ENCODE data around the gene NUP210L. TPM values are rescaled to one million over a fixed set of nuclear protein-coding genes. Genes with fewer than 3 reads are reported as not detected.
"Not testable (repeated sequence)": the region's sequence is repeated elsewhere in the genome, so short reads cannot be mapped to it uniquely, and the experiment has no call there.

NUP210L gene
- total RNA-seq, 4 donors from 2014 or later: 0.07 to 0.24 (median 0.10) TPM; not detected in 1

DNA sequence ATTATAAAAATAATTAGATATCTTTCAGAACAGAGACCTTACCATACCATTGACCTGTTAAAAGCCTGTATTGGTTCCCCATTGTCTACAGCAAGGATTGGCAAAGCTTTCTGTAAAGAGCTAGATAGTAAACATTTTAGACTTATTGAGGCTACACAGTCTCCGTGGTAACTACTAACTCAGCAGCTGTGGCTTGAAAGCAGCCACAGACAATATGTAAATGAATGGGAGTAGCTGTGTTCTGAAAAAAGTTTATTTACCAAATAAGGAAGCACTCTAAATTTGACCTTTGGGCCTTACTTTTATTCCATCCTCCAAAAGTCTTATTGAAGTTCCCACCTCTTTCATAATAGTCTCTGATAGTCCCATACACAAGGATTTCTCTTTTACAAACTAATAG is 39.7 kb downstream of the NUP210L start:
- in situ Hi-C loops (cut with MboI; ENCODE audit: low sequenced_read_pairs in 4 of 4) (no loop called here), intact Hi-C loops (cut with DNase I; ENCODE audit: low total_unique reads) (no loop called here)
- ATAC-seq: no peak

DNA sequence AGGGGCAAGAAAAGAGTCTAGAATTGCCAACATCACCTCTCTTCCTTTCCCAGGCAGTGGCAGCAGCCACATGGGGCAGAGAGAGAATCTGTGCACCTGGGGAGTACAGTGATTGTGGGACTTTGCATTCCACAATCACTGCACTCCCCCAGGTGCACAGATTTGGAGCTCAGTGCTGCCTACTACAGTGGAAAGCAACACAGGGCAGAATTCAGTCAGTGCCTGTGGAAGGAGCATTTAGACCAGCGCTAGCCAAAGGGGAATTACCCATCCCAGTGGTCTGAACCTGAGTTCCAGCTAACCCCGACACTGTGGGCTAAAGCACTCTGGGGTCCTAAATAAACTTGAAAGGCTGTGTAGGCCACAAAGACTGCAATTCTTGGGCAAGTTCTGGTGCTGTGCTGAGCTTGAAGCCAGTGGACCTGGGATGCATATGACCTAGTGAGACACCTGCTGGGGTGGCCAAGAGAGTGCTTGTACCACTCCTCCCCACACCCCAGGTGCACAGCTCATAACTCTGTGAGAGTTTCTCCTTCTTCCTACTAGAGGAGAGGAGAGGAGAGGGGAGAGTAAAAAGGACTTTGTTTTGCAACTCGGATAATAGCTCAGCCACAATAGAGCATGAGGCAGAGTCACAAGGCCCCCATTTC is 50.3 kb downstream of the NUP210L start:
- no peaks in the 10 kb centered on the region for H3K36me3 ChIP-seq
- ATAC-seq: no peak
- in situ Hi-C loops (cut with MboI; ENCODE audit: low sequenced_read_pairs in 4 of 4) (no loop called here), intact Hi-C loops (cut with DNase I; ENCODE audit: low total_unique reads) (no loop called here)
- no peak for TF ChIP-seq POLR2A (IDR thresholded peaks at IDR 0.05)
- TF ChIP-seq, protein P1, sequence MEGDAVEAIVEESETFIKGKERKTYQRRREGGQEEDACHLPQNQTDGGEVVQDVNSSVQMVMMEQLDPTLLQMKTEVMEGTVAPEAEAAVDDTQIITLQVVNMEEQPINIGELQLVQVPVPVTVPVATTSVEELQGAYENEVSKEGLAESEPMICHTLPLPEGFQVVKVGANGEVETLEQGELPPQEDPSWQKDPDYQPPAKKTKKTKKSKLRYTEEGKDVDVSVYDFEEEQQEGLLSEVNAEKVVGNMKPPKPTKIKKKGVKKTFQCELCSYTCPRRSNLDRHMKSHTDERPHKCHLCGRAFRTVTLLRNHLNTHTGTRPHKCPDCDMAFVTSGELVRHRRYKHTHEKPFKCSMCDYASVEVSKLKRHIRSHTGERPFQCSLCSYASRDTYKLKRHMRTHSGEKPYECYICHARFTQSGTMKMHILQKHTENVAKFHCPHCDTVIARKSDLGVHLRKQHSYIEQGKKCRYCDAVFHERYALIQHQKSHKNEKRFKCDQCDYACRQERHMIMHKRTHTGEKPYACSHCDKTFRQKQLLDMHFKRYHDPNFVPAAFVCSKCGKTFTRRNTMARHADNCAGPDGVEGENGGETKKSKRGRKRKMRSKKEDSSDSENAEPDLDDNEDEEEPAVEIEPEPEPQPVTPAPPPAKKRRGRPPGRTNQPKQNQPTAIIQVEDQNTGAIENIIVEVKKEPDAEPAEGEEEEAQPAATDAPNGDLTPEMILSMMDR (IDR thresholded peaks at IDR 0.05 in 4 of 5, conservative IDR thresholded peaks at IDR 0.05 in 1 of 5): no peak
- no peaks in the 10 kb centered on the region for H3K9me3 ChIP-seq
- H3K27me3 ChIP-seq: no peaks in the 10 kb centered on the region
- H3K4me1 ChIP-seq: no peaks in the 10 kb centered on the region
- DNase-seq: no peak
- no peak overlapping the region for H3K27ac ChIP-seq
- no peak overlapping the region for H3K4me3 ChIP-seq

More for the DNA sequence above, 39.7 kb downstream of the NUP210L start:
- no peak overlapping the region for H3K4me3 ChIP-seq
- no peak overlapping the region for H3K27ac ChIP-seq
- TF ChIP-seq POLR2A (IDR thresholded peaks at IDR 0.05): no peak
- TF ChIP-seq, protein P1 (IDR thresholded peaks at IDR 0.05 in 4 of 5, conservative IDR thresholded peaks at IDR 0.05 in 1 of 5): no peak
- no peaks in the 10 kb centered on the region for H3K4me1 ChIP-seq
- H3K27me3 ChIP-seq: no peaks in the 10 kb centered on the region
- no peak for DNase-seq
- H3K36me3 ChIP-seq: no peaks in the 10 kb centered on the region
- H3K9me3 ChIP-seq: no peaks in the 10 kb centered on the region

DNA sequence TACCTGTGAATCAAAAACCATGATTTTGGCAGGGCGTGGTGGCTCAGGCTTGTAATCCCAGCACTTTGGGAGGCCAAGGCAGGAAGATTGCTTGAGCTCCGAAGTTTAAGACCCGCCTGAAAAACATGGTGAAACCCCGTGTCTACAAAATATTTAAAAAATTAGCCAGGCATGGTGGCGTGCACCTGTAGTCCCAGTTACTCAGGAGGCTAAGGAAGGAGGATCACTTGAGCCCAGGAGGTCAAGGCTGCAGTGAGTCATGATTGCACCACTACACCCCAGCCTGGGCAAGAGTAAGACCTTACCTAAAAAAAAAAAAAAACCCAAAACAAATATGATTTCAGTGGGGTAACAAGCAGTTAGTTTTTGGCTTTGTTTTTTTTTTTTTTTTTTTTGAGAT is 54.7 kb downstream of the NUP210L start:
- H3K4me3 ChIP-seq; ATAC-seq; H3K9me3 ChIP-seq; H3K27me3 ChIP-seq; intact Hi-C loops (cut with DNase I; ENCODE audit: low total_unique reads); H3K4me1 ChIP-seq; H3K36me3 ChIP-seq; in situ Hi-C loops (cut with MboI; ENCODE audit: low sequenced_read_pairs in 4 of 4); DNase-seq; H3K27ac ChIP-seq: not testable (repeated sequence)

DNA sequence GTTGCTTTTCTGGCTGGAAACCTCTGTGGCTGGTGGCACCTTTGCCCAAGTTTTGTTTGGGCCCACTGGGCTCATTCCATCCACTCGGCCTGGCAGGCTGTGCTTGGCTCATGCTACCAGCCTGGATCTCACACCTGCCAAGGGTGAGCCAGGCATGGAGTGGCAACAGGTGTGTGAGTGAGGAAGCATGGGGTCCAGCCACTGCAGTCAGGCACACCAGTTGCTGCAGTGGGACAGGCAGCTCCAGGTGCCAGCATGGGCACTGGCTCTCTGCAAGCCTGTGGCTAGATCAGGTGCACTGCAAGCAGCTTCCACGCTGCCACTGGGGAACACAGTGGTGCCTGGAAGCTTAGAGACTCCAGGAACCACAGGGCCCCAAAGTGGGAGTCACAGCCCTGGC is 57.0 kb downstream of the NUP210L start:
- TF ChIP-seq POLR2A (IDR thresholded peaks at IDR 0.05): no peak
- TF ChIP-seq, protein P1 (IDR thresholded peaks at IDR 0.05 in 4 of 5, conservative IDR thresholded peaks at IDR 0.05 in 1 of 5): no peak
- DNase-seq (peak in 1 of 2 donors; percentile 14), ATAC-seq (no peak)
- in situ Hi-C loops (cut with MboI; ENCODE audit: low sequenced_read_pairs in 4 of 4) (no loop called here), intact Hi-C loops (cut with DNase I; ENCODE audit: low total_unique reads) (no loop called here)
- Histone ChIP-seq H3K4me1 (no peaks in the 10 kb centered on the region), H3K27me3 (no peaks in the 10 kb centered on the region), H3K36me3 (no peaks in the 10 kb centered on the region), H3K9me3 (no peaks in the 10 kb centered on the region), H3K4me3 (no peak overlapping the region), H3K27ac (no peak overlapping the region)

DNA sequence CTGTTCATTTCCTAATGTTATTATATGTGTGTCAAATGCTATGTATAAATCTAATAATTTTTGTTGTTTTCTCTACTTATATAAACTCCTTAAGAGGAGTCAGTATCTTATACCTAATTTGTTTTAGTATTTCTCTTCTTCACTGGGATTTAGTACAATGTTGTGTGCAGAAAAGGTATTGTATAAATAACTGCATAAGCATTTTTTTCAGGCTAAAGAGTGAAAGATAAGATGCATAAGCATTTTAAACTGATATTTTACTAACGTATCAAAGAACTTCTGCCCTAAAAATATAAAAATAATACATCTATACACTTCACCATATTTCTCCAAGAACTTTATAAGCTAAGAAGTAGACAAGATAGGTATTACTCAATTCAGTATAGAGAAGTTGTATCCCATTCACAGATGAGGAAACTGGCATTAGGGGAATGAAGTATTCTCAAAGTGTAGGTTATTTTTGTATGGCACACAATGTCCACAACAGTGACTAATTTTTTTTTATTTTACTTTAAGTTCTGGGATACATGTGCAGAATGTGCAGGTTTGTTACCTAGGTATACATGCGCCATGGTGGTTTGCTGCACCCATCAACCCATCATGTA is 59.3 kb downstream of the NUP210L start:
- Histone ChIP-seq H3K27ac (no peak overlapping the region), H3K27me3 (no peaks in the 10 kb centered on the region), H3K4me3 (no peak overlapping the region), H3K9me3 (no peaks in the 10 kb centered on the region), H3K4me1 (no peaks in the 10 kb centered on the region), H3K36me3 (no peaks in the 10 kb centered on the region)
- ATAC-seq (no peak), DNase-seq (no peak)
- TF ChIP-seq, protein P1 (IDR thresholded peaks at IDR 0.05 in 4 of 5, conservative IDR thresholded peaks at IDR 0.05 in 1 of 5): no peak
- TF ChIP-seq POLR2A (IDR thresholded peaks at IDR 0.05): no peak
- in situ Hi-C loops (cut with MboI; ENCODE audit: low sequenced_read_pairs in 4 of 4) (no loop called here), intact Hi-C loops (cut with DNase I; ENCODE audit: low total_unique reads) (no loop called here)
